HG03060 (cell line): ENCODE data around the gene MMUT.
A peak's percentile ranks its signal among the peaks of the same experiment; 100 is the strongest.
"Not testable (repeated sequence)": the region's sequence is repeated elsewhere in the genome, so short reads cannot be mapped to it uniquely, and the experiment has no call there.

Experiments
- ATAC-seq: cut with Tn5 transposase; IDR thresholded peaks from one replicate; pipeline ENCODE4 v1.9.1; 2021; ENCODE audit warnings: low read depth, moderate number of reproducible peaks; ENCODE audit not compliant: unreplicated experiment

MMUT gene

GRCh38 chr6:49430187-49430586 is 32.9 kb downstream of the MMUT start:
- no peak for ATAC-seq

- ATAC-seq, result no peak
Observed at GRCh38 chr6:49423817-49424216, 39.2 kb downstream of the MMUT start.

GRCh38 chr6:49416195-49416594 is 46.9 kb downstream of the MMUT start:
- no peak for ATAC-seq

GRCh38 chr6:49415358-49415757 is 47.7 kb downstream of the MMUT start:
- no peak for ATAC-seq

- no peak for ATAC-seq
Observed at GRCh38 chr6:49410564-49410963, 52.5 kb downstream of the MMUT start.

GRCh38 chr6:49409951-49410542 is 53.0 kb downstream of the MMUT start:
- ATAC-seq, result peak; percentile 89

GRCh38 chr6:49406250-49406970 is 56.6 kb downstream of the MMUT start:
- ATAC-seq, result no peak

- ATAC-seq, result no peak
Observed at GRCh38 chr6:49401063-49401462, 62.0 kb downstream of the MMUT start.

- not testable (repeated sequence) for ATAC-seq
Observed at GRCh38 chr6:49386667-49387508, 76.2 kb downstream of the MMUT start.

- no peak for ATAC-seq
Observed at GRCh38 chr6:49384904-49385303, 78.1 kb downstream of the MMUT start.
